Karpas-422 (cell line): Measurements from ENCODE around the gene FASN. TPM values are rescaled to one million over a fixed set of nuclear protein-coding genes. Genes with fewer than 3 reads are reported as not detected.

Experiments
- DNase-seq: peaks from one replicate; pipeline ENCODE4 v3.0.0-alpha.2; 2015
- H2AFZ ChIP-seq: fragments of 200-600 bp; sonication (generic); 2 replicates; pipeline ENCODE4 v1.6.1; 2014; ENCODE audit warnings: antibody characterized with exemption, low read length, mixed read lengths
- H3K27ac ChIP-seq: fragments of 200-600 bp; sonication (generic); 2 replicates; pipeline ENCODE4 v1.5.1; 2014; ENCODE audit warnings: mild to moderate bottlenecking, low read length, moderate library complexity
- H3K27me3 ChIP-seq: fragments of 200-600 bp; sonication (generic); 2 replicates; pipeline ENCODE4 v1.6.1; 2014; ENCODE audit warnings: low read length, mixed read lengths
- H3K36me3 ChIP-seq: fragments of 200-600 bp; sonication (generic); 2 replicates; pipeline ENCODE4 v1.6.1; 2014; ENCODE audit warnings: low read length, mixed read lengths; ENCODE audit not compliant: insufficient read depth
- H3K4me1 ChIP-seq: fragments of 200-600 bp; sonication (generic); 2 replicates; pipeline ENCODE4 v1.6.1; 2014; ENCODE audit warnings: mild to moderate bottlenecking, low read length, mixed read lengths
- H3K4me2 ChIP-seq: fragments of 200-600 bp; sonication (generic); 2 replicates; pipeline ENCODE4 v1.6.1; 2014; ENCODE audit warnings: low read length, low read depth, mild to moderate bottlenecking; ENCODE audit not compliant: poor library complexity, severe bottlenecking
- H3K4me3 ChIP-seq: fragments of 200-600 bp; sonication (generic); 2 replicates; pipeline ENCODE4 v1.5.1; 2014; ENCODE audit warnings: mild to moderate bottlenecking, antibody characterized with exemption, low read length, mixed read lengths
- H3K79me2 ChIP-seq: fragments of 200-600 bp; sonication (generic); 2 replicates; pipeline ENCODE4 v1.6.1; 2014; ENCODE audit warnings: mild to moderate bottlenecking, low read length, mixed read lengths
- H3K9ac ChIP-seq: fragments of 200-600 bp; sonication (generic); 2 replicates; pipeline ENCODE4 v1.6.0; 2014; ENCODE audit warnings: low read length
- H3K9me2 ChIP-seq: fragments of 200-600 bp; sonication (generic), shearing (Covaris generic); replicated peaks from 2 replicates; pipeline ENCODE4 v1.6.0; 2014; ENCODE audit warnings: mild to moderate bottlenecking, low read length, moderate library complexity; ENCODE audit not compliant: insufficient read depth
- H3K9me3 ChIP-seq: fragments of 300-700, 200-600 bp; sonication (generic); 2 replicates; pipeline ENCODE4 v1.6.1; 2014; ENCODE audit warnings: low read length, mixed read lengths
- H4K20me1 ChIP-seq: fragments of 200-600 bp; sonication (generic); 2 replicates; pipeline ENCODE4 v1.6.1; 2014; ENCODE audit warnings: mild to moderate bottlenecking, antibody characterized with exemption, low read length, low read depth; ENCODE audit not compliant: insufficient read depth
- total RNA-seq: library from RNA; depleted of rRNA; stranded (reverse); fragments of >200 nt; shearing (Covaris generic); gene quantifications from 2 replicates; pipeline ENCODE4 v1.2.3, GENCODE V29; 2014; ENCODE audit warnings: low replicate concordance

The FASN gene
- total RNA-seq, 1 experiment from 2014 or later, result 94.1 TPM

GRCh38 chr17:82070611-82071010 is 27.4 kb downstream of the FASN start:
- no peaks in the 10 kb centered on the region for H3K27me3 ChIP-seq

GRCh38 chr17:82065638-82066303 is 32.3 kb downstream of the FASN start, which contains the start of gene DUS1L:
TSS of gene DUS1L (minus strand) at chr17:82065804. CDS start at chr17:82065059, 745 bp downstream.
- DNase-seq, result peak; percentile 88
- Histone ChIP-seq H3K79me2 (peaks cover 29% of the 10 kb centered on the region), H3K4me1 (peaks cover 20% of the 10 kb centered on the region), H3K9ac (peak within 1 kb of the TSS; percentile 99), H3K9me2 (no peaks in the 10 kb centered on the region), H3K9me3 (no peaks in the 10 kb centered on the region), H2AFZ (peak within 1 kb of the TSS; percentile 32; the same call in 1 of the 2 replicates), H3K4me2 (peak within 1 kb of the TSS; percentile 94), H3K4me3 (peak within 1 kb of the TSS; percentile 90), H3K36me3 (no peaks in the 10 kb centered on the region), H3K27ac (peak within 1 kb of the TSS; percentile 61; the same call in 1 of the 2 replicates), H4K20me1 (peaks cover 12% of the 10 kb centered on the region; the same call in 1 of the 2 replicates), H3K27me3 (no peaks in the 10 kb centered on the region)

More at GRCh38 chr17:82070611-82071010, 27.4 kb downstream of the FASN start:
- Histone ChIP-seq H3K4me3 (no peak overlapping the region), H3K36me3 (no peaks in the 10 kb centered on the region), H3K9me3 (no peaks in the 10 kb centered on the region), H3K9ac (no peak overlapping the region), H3K4me1 (peaks cover 8% of the 10 kb centered on the region), H4K20me1 (0 out of 2 replicates have a peak, but pooled peaks cover 1% of the 10 kb centered on the region), H3K9me2 (no peaks in the 10 kb centered on the region), H2AFZ (no peak overlapping the region), H3K79me2 (peaks cover 6% of the 10 kb centered on the region; the same call in 1 of the 2 replicates), H3K4me2 (no peak overlapping the region), H3K27ac (no peak overlapping the region)
- DNase-seq, result no peak

GRCh38 chr17:82065193-82065637 is 32.8 kb downstream of the FASN start:
- Histone ChIP-seq H3K9me3 (no peaks in the 10 kb centered on the region), H4K20me1 (peaks cover 12% of the 10 kb centered on the region; the same call in 1 of the 2 replicates), H2AFZ (no peak overlapping the region), H3K4me1 (peaks cover 20% of the 10 kb centered on the region), H3K9me2 (no peaks in the 10 kb centered on the region), H3K9ac (peak overlapping the region; percentile 99), H3K79me2 (peaks cover 29% of the 10 kb centered on the region), H3K36me3 (no peaks in the 10 kb centered on the region), H3K27ac (peak overlapping the region; percentile 61; the same call in 1 of the 2 replicates), H3K4me2 (peak overlapping the region; percentile 94), H3K27me3 (no peaks in the 10 kb centered on the region), H3K4me3 (peak overlapping the region; percentile 90)
- peak; percentile 63 for DNase-seq

- Histone ChIP-seq H3K79me2 (peaks cover 29% of the 10 kb centered on the region), H2AFZ (no peak overlapping the region), H3K4me3 (peak overlapping the region; percentile 90), H3K36me3 (no peaks in the 10 kb centered on the region), H3K9me3 (no peaks in the 10 kb centered on the region), H3K4me2 (peak overlapping the region; percentile 94), H3K9me2 (no peaks in the 10 kb centered on the region), H3K27me3 (no peaks in the 10 kb centered on the region), H4K20me1 (peaks cover 12% of the 10 kb centered on the region; the same call in 1 of the 2 replicates), H3K9ac (peak overlapping the region; percentile 99), H3K4me1 (peaks cover 21% of the 10 kb centered on the region), H3K27ac (peak overlapping the region; percentile 61; the same call in 1 of the 2 replicates)
- no peak for DNase-seq
Measured at GRCh38 chr17:82064433-82065192, 33.4 kb downstream of the FASN start.

GRCh38 chr17:82063424-82064415 is 34.3 kb downstream of the FASN start:
- Histone ChIP-seq H3K4me2 (peak overlapping the region; percentile 94), H3K4me3 (peak overlapping the region; percentile 90), H3K27me3 (no peaks in the 10 kb centered on the region), H3K79me2 (peaks cover 29% of the 10 kb centered on the region), H3K9me3 (no peaks in the 10 kb centered on the region), H3K9ac (peak overlapping the region; percentile 99), H3K36me3 (no peaks in the 10 kb centered on the region), H2AFZ (no peak overlapping the region), H4K20me1 (peaks cover 12% of the 10 kb centered on the region; the same call in 1 of the 2 replicates), H3K9me2 (no peaks in the 10 kb centered on the region), H3K4me1 (peaks cover 28% of the 10 kb centered on the region), H3K27ac (no peak overlapping the region)
- no peak for DNase-seq

- DNase-seq, result no peak
- no peaks in the 10 kb centered on the region for H3K27me3 ChIP-seq
- H3K79me2 ChIP-seq, result peaks cover 29% of the 10 kb centered on the region
- H2AFZ ChIP-seq, result no peak overlapping the region
- H3K4me3 ChIP-seq, result no peak overlapping the region
- no peaks in the 10 kb centered on the region for H3K36me3 ChIP-seq
- no peaks in the 10 kb centered on the region for H3K9me2 ChIP-seq
- no peak overlapping the region for H3K27ac ChIP-seq
- H3K9me3 ChIP-seq, result no peaks in the 10 kb centered on the region
- H3K4me2 ChIP-seq, result no peak overlapping the region
- H4K20me1 ChIP-seq, result peaks cover 12% of the 10 kb centered on the region; the same call in 1 of the 2 replicates
- no peak overlapping the region for H3K9ac ChIP-seq
- peaks cover 30% of the 10 kb centered on the region for H3K4me1 ChIP-seq
Measured at GRCh38 chr17:82062984-82063368, 35.1 kb downstream of the FASN start.

- Histone ChIP-seq H3K9me2 (no peaks in the 10 kb centered on the region), H3K36me3 (no peaks in the 10 kb centered on the region), H3K27ac (no peak overlapping the region), H4K20me1 (peaks cover 12% of the 10 kb centered on the region; the same call in 1 of the 2 replicates), H3K4me1 (peaks cover 30% of the 10 kb centered on the region), H3K9ac (no peak overlapping the region), H2AFZ (no peak overlapping the region), H3K27me3 (no peaks in the 10 kb centered on the region), H3K4me3 (no peak overlapping the region), H3K9me3 (no peaks in the 10 kb centered on the region), H3K4me2 (no peak overlapping the region), H3K79me2 (peaks cover 29% of the 10 kb centered on the region)
- DNase-seq, result no peak
Measured at GRCh38 chr17:82062076-82062983, 35.7 kb downstream of the FASN start.
